ENCODE data around the gene TMEM87B.

Gene TMEM87B, protein sequence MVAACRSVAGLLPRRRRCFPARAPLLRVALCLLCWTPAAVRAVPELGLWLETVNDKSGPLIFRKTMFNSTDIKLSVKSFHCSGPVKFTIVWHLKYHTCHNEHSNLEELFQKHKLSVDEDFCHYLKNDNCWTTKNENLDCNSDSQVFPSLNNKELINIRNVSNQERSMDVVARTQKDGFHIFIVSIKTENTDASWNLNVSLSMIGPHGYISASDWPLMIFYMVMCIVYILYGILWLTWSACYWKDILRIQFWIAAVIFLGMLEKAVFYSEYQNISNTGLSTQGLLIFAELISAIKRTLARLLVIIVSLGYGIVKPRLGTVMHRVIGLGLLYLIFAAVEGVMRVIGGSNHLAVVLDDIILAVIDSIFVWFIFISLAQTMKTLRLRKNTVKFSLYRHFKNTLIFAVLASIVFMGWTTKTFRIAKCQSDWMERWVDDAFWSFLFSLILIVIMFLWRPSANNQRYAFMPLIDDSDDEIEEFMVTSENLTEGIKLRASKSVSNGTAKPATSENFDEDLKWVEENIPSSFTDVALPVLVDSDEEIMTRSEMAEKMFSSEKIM

DNA sequence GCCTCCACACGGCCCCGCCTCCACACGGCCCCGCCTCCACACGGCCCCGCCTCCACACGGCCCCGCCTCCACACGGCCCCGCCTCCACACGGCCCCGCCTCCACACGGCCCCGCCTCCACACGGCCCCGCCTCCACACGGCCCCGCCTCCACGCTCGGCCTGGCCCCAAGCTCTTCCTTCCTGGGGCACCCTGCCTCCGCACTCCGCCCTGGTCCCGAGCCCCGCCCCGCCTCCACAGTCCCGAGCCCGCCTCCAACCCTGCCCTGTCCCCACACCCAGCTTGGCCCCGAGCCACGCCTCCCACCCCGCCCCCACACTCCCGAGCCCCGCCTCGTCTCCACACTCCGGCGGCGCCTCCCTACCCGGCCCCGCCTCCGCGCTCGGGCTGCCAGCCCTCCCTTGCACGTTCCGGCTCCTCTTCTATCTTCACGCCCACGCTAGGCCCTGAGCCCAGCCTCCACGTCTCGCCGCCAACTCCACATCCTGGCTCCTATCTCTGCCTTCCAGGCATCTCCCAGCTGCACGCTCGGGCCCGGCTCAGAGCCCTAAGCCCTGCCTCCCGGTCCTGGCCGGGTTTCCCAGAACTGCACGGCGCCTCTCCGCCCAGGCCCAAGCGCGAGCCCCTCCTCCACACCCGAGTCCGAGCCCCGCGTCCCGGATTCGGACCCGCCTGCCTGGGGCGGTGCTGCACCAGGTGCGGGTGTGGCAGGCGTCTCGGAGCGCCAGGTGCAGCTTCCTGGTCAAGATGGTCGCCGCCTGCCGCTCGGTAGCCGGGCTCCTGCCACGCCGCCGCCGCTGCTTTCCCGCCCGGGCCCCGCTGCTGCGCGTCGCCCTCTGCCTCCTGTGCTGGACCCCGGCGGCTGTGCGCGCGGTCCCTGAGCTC is at the start of gene TMEM87B:
TSS of gene TMEM87B (plus strand) at position 423 of the 883 bp plus-strand sequence. CDS start at position 746, 323 bp downstream.
- peak; percentile 92 to 93 for DNase-seq (ENCODE audit: low read depth in 2 of 2)

DNA sequence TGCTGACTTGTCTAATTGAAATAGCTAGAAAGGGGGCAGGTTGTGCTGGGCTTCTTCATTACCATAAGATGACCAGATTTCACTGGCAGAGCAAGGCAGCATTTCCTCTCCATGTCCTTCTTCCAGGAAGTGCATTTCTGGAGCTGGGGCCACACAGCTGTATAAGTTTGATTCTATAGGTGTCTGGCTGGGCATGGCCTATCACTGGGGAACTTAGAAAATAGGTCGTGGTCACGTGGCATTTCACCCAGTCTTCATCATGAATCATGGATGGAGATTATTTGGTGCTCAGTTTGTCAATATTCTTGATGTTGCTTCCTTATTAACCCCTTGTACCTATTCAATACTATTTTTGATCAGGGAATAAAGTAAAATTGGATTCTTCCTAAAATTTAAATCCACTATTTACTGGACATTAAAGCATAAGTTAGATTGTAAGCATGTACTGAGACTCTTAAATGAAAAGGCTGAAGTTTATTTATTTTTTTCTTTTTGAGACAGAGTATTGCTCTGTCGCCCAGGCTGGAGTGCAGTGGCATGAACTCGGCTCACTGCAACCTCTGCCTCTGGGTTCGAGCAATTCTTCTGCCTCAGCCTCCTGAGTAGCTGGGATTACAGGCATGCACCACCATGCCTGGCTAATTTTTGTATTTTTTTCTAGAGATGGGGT is 49.5 kb upstream of the TMEM87B start:
- no peak for DNase-seq (ENCODE audit: low read depth in 2 of 2)

DNA sequence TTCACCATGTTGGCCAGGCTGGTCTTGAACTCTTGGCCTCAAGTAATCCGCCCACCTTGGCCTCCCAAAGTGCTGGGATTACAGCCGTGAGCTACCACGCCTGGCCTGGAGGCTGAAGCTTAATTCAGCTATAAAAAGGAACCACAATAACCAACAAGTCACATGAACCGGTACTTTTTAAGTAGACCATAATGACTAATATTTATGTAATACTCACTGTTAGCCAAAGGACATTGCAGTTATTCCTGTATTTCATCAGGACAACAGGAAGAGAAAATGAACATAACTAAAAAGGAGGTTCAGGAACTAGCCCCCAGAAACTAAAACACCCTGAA is 49.0 kb upstream of the TMEM87B start:
- no peak for DNase-seq (ENCODE audit: low read depth in 2 of 2)

GRCh38 chr2:112007493-112007892 is 47.6 kb upstream of the TMEM87B start:
- no peak for DNase-seq (ENCODE audit: low read depth in 2 of 2)

DNA sequence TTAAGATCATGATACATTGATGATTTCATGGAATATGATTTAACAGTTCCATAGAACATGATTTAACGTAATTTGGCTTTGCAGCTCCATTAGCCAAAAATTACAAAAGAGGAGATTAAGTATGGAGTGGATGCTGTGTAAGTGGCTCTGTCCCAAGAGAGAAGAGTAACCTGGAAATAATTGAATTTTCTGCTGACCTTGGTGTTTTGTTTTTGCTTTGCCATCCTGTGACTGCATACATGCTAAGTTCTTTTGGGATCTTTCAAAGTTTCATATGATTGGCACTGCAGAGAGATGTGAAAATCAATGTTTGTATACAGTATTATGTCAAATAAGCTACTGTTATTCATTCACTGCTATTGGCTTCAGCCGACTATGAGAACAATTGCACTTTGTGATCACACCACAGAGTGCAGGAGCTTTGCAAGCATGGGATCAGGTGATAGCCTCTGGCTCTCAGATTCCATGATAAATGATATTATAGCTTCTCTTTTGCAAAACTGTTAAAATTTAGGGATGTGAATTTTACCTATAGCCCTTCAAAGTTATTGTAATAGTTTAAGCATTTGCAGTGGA is 46.1 kb upstream of the TMEM87B start:
- no peak for DNase-seq (ENCODE audit: low read depth in 2 of 2)

- DNase-seq (ENCODE audit: low read depth in 2 of 2), result no peak
These were observed 44.3 kb upstream of the TMEM87B start for GRCh38 chr2:112010751-112011150.

- DNase-seq (ENCODE audit: low read depth in 2 of 2), result no peak
These were observed 42.5 kb upstream of the TMEM87B start for GRCh38 chr2:112012556-112012955.

GRCh38 chr2:112018846-112019245 is 36.2 kb upstream of the TMEM87B start:
- DNase-seq (ENCODE audit: low read depth in 2 of 2), result no peak

DNA sequence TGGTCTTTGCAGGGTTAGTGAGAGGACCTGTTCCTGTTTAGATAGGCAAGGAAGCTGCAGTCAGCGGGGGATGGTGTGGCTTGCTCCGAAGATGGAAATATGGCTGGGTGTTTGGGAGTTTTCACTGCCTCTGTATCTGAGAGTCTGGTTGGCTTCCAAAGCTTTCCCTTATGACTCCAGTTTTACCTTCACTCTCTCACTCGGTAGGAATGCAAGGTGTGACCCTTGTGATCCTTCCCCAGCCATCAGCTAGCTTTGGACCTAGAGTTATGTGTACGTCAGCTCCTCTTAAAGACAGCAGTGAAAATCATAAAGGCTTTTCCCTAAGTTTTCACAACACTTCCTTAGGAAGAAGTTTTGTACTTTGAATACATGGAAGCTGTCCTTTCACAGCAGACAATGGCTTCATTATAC is 35.5 kb upstream of the TMEM87B start:
- no peak for DNase-seq (ENCODE audit: low read depth in 2 of 2)

GRCh38 chr2:112020561-112020960 is 34.5 kb upstream of the TMEM87B start:
- no peak for DNase-seq (ENCODE audit: low read depth in 2 of 2)

GRCh38 chr2:112021290-112021689 is 33.8 kb upstream of the TMEM87B start:
- no peak for DNase-seq (ENCODE audit: low read depth in 2 of 2)

GRCh38 chr2:112021781-112022231 is 33.3 kb upstream of the TMEM87B start:
- DNase-seq (ENCODE audit: low read depth in 2 of 2), result no peak

- no peak for DNase-seq (ENCODE audit: low read depth in 2 of 2)
These were observed 31.4 kb upstream of the TMEM87B start for GRCh38 chr2:112023707-112024106.

DNA sequence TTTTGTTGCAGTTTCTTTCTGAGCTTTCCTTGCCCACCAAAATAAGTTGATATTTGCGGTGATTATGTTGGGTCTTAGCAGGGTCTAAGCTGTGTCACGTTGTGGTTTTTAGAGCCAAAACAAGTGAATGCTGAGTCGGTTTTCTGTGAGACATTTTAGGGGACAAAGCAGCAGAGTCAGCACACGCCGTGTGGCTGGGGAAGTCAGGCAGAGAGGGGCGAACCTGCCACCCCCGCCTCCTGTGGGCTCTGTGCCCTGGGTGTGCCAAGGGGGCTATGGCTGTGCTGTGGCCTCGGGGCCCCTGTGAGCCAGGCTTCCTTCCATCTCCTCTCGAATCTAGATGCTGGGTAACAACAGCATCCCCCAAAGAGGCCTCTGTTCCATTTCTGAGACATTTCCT is 30.8 kb upstream of the TMEM87B start:
- no peak for DNase-seq (ENCODE audit: low read depth in 2 of 2)

DNA sequence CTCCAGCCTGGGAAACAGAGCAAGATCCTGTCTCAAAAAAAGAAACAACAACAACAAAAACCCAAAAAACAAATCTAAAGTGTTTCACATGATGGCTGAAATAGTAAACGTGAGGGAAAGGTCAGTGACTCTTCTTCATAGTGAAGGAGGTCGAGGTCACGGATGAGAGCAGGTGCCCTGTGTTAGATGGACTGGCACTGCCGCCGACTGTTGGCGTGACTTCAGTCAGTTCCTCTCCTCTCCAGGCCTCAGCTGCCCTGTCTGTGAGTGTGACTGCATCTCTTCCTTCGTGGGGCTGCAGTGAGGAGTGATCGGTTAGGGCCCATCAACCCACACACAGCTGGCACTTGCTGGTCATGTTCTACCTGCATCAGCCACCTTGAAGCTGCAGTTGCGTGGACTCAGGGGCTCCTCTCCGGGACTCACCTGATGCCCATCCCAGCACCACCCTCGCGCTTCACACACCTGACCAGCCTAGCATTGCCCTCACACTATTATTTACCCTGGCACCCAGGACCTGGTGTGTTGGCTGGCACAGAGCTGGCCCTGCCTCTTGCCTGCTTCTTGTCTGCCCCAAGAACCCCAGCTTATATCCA is 30.1 kb upstream of the TMEM87B start:
- no peak for DNase-seq (ENCODE audit: low read depth in 2 of 2)

DNA sequence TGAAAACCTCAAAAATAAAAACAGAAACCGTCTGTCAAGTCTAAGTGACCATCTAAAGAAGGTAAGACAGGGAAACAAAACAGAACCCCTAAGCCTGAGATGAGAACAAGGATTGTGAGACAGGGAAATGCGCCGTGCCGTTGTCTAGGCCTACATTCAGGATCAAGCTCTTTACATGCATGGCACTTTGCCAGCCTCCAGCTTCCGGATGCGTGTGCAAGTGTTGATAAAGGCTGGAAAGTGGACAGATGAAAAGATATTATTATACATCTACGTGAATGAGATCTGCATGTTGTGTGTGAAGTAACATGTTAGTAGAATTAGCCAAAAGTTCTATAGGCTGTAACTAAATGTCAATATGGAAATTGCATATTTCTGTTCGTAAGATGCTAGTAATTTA is 28.6 kb upstream of the TMEM87B start:
- DNase-seq (ENCODE audit: low read depth in 2 of 2), result no peak

DNA sequence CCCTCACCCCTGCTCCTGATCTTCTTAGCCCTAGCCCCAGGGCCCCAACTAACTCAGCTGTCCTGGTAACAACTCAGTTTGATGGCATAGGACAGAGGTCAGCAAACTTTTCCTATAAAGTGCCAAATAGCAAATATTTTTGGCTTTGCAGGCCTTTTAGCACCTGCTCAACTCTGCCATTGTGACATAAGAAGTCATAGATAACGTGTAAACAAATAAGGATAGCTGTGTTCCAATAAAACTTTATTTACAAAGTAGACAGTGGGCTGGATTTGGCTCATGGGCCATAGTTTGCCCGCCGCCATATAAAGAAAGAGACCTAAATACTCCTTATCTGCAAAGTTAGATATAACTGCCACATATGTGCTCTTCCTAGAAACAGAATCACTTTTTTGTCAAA is 27.3 kb upstream of the TMEM87B start:
- DNase-seq (ENCODE audit: low read depth in 2 of 2), result no peak

- no peak for DNase-seq (ENCODE audit: low read depth in 2 of 2)
These were observed 25.9 kb upstream of the TMEM87B start for GRCh38 chr2:112029164-112029563.

DNA sequence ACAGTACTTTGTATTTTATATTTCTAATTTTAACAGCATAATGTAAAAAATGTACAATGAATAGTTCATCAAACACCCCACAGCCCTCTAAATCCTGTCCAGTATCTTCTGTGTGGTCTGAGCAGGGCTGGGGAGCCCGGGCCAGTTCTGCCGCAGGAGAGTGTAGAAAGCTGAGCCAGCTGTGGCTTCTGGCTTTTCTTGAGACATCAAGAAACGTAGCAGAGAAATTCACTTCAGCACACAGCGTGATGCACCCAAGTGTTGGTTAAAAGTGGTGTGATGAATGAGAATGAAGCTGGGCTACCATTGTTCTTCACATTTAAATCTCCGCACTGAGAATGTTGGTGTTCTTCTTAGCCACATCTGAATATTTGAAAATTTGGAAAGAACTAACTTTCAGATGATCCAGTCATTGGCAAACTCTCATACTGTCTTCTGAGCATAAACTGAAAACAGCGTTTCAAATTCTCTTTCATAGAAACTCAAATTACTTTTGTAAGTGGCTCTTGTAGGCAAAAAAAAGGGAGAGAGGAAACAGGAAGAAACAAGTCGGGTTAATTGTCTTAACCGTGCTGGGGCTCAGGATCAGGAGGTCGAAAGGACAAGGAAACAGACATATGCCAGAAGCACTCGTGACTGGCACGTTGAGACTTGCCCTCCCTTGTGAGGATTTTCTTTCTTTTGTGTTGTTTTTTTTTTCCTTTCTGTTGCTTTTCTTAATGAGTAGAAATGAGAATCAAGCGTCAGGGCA is 23.4 kb upstream of the TMEM87B start:
- no peak for DNase-seq (ENCODE audit: low read depth in 2 of 2)

DNA sequence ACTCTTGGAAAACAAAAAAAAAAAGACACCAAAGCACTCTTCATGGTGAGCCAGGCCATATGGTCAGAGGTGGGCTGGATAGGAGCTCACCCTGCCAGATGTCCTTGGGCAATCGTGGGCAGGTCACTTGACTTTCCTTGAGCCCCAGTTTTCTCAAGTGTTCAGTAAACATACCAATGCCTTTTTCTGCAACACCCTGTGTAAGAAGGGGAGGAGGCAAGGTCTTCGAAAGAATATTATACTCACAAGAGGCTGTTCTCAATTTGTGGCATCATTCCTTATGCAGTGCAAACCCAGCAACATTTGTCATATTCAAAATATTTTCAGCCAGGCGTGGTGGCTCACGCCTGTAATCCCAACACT is 22.9 kb upstream of the TMEM87B start:
- no peak for DNase-seq (ENCODE audit: low read depth in 2 of 2)

All from fibroblast of skin of left biceps (primary cell).